Sigmoid colon (tissue), 7 donors: Measurements from ENCODE around the gene MSH3. TPM values are rescaled to one million over a fixed set of nuclear protein-coding genes. Genes with fewer than 3 reads are reported as not detected.

Source experiments
- DNase-seq: peaks from one replicate; pipeline ENCODE4 v3.0.0-alpha.2; 2019
- H3K27ac ChIP-seq, 4 donors: fragments of 200-600 bp; sonication (generic); one replicate each; pipeline ENCODE4 v1.5.1; 2016 to 2019; ENCODE audit warnings: mild to moderate bottlenecking in 1 of 4
- H3K27me3 ChIP-seq, 3 donors: fragments of 200-600 bp; sonication (generic); one replicate each; pipeline ENCODE4 v1.5.1; 2019; ENCODE audit warnings: mild to moderate bottlenecking in 1 of 3
- H3K36me3 ChIP-seq, 4 donors: fragments of 200-600 bp; sonication (generic); one replicate each; pipeline ENCODE4 v1.5.1; 2016 to 2019
- H3K4me1 ChIP-seq, 4 donors: fragments of 200-600 bp; sonication (generic); one replicate each; pipeline ENCODE4 v1.5.1; 2017 to 2019
- H3K4me3 ChIP-seq, 4 donors: fragments of 200-600 bp; sonication (generic); one replicate each; pipeline ENCODE4 v1.5.1; 2017 to 2019; ENCODE audit warnings: mild to moderate bottlenecking in 2 of 4, moderate library complexity in 1 of 4
- H3K9me3 ChIP-seq, 4 donors: fragments of 200-600 bp in 3 of 4; sonication (generic) in 3 of 4; one replicate each; pipeline versions ENCODE4 v1.5.1 to v1.6.1; 2013 to 2019
- CTCF ChIP-seq, 4 experiments: fragments of 450-650 bp in 3 of 4; fragments of 200-600 bp in 1 of 4; IDR thresholded peaks; one replicate each; pipeline ENCODE4 v1.5.1; 2016 to 2019; ENCODE audit warnings: antibody characterized with exemption in 4 of 4, mild to moderate bottlenecking in 3 of 4, moderate library complexity in 2 of 4
- EP300 ChIP-seq, 4 donors: sonication (generic); formaldehyde crosslinking; IDR thresholded peaks; one replicate each; pipeline ENCODE4 v1.6.1; 2017; ENCODE audit warnings: antibody characterized with exemption in 4 of 4
- POLR2A ChIP-seq, 2 donors: fragments of 450-650 bp; IDR thresholded peaks; one replicate each; pipeline ENCODE4 v1.6.1; 2016; ENCODE audit warnings: antibody characterized with exemption in 2 of 2, mild to moderate bottlenecking in 2 of 2, moderate library complexity in 2 of 2
- POLR2AphosphoS5 ChIP-seq, 4 donors: sonication (generic); formaldehyde crosslinking; IDR thresholded peaks; one replicate each; pipeline ENCODE4 v1.6.1; 2017; ENCODE audit warnings: antibody characterized with exemption in 4 of 4
- WGBS, 2 donors: extraction: QIAGEN DNeasy Blood & Tissue Kit; methylation state at CpG; one replicate each; pipeline ENCODE4 v1.1.7; 2013; 5-methylcytosine and 5-hydroxymethylcytosine counted together
- intact Hi-C: fragments of 100-400 bp; cut with DNase I; formaldehyde crosslinking; loops from one replicate; pipeline ENCODE4 v1.15.1; 2023
- polyA plus RNA-seq, 3 donors: library from polyadenylated mRNA; stranded (reverse); fragments of 200-250 nt; gene quantifications; one replicate each; pipeline ENCODE4 v1.2.3, GENCODE V29; 2013
- total RNA-seq, 4 donors: library from RNA; depleted of rRNA; stranded (reverse); fragments of >200 nt; gene quantifications; one replicate each; pipeline ENCODE4 v1.1.0, GENCODE V29; 2016
- donor health status: healthy with polysubstance abuse.
- donor health status: Bipolar disorder and iron deficiency.
- donor health status: healthy.

The MSH3 gene
- total and polyA plus RNA-seq, 7 donors, result 3.6 to 15.3 (median 11.8) TPM

DNA sequence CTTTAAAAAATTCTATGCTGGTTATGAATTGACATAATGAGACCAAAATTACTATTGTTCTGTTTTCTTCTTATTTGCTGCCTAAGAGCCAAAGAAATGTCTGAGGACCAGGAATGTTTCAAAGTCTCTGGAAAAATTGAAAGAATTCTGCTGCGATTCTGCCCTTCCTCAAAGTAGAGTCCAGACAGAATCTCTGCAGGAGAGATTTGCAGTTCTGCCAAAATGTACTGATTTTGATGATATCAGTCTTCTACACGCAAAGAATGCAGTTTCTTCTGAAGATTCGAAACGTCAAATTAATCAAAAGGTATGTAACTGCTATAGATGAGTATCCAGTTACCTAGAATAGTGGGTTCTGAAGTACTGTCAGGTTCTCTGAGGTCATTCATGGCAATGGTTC, 10.6 kb downstream of the MSH3 start:
- H3K36me3 ChIP-seq, result peaks cover 0 to 61% (median 3%) of the 10 kb centered on the region in 4 donors
- intact Hi-C loops, result no loop called here

GRCh38 chr5:80667384-80667783, 12.9 kb downstream of the MSH3 start:
- peaks cover 0 to 44% (median 3%) of the 10 kb centered on the region in 4 donors for H3K36me3 ChIP-seq
- no peak for DNase-seq
- no peaks in the 10 kb centered on the region for H3K4me1 ChIP-seq
- H3K9me3 ChIP-seq, result no peaks in the 10 kb centered on the region
- no peaks in the 10 kb centered on the region for H3K27me3 ChIP-seq
- 96 to 97% methylated on average over 8 of the region's 8 CpGs for WGBS, 2 donors
- no peak overlapping the region for H3K4me3 ChIP-seq
- intact Hi-C loops, result no loop called here
- no peak overlapping the region for H3K27ac ChIP-seq
- TF ChIP-seq CTCF (IDR thresholded peaks at IDR 0.05) (no peak), POLR2AphosphoS5 (IDR thresholded peaks at IDR 0.05) (no peak), EP300 (IDR thresholded peaks at IDR 0.05) (no peak), POLR2A (IDR thresholded peaks at IDR 0.05) (no peak)

More for the DNA sequence above, 10.6 kb downstream of the MSH3 start:
- no peak for DNase-seq
- no peaks in the 10 kb centered on the region for H3K27me3 ChIP-seq
- WGBS, 2 donors, result 96 to 97% methylated on average over 4 of the region's 4 CpGs
- no peaks in the 10 kb centered on the region for H3K4me1 ChIP-seq
- H3K27ac ChIP-seq, result no peak overlapping the region
- H3K4me3 ChIP-seq, result no peak overlapping the region
- no peaks in the 10 kb centered on the region for H3K9me3 ChIP-seq
- TF ChIP-seq CTCF (IDR thresholded peaks at IDR 0.05) (no peak), EP300 (IDR thresholded peaks at IDR 0.05) (no peak), POLR2AphosphoS5 (IDR thresholded peaks at IDR 0.05) (no peak), POLR2A (IDR thresholded peaks at IDR 0.05) (no peak)

DNA sequence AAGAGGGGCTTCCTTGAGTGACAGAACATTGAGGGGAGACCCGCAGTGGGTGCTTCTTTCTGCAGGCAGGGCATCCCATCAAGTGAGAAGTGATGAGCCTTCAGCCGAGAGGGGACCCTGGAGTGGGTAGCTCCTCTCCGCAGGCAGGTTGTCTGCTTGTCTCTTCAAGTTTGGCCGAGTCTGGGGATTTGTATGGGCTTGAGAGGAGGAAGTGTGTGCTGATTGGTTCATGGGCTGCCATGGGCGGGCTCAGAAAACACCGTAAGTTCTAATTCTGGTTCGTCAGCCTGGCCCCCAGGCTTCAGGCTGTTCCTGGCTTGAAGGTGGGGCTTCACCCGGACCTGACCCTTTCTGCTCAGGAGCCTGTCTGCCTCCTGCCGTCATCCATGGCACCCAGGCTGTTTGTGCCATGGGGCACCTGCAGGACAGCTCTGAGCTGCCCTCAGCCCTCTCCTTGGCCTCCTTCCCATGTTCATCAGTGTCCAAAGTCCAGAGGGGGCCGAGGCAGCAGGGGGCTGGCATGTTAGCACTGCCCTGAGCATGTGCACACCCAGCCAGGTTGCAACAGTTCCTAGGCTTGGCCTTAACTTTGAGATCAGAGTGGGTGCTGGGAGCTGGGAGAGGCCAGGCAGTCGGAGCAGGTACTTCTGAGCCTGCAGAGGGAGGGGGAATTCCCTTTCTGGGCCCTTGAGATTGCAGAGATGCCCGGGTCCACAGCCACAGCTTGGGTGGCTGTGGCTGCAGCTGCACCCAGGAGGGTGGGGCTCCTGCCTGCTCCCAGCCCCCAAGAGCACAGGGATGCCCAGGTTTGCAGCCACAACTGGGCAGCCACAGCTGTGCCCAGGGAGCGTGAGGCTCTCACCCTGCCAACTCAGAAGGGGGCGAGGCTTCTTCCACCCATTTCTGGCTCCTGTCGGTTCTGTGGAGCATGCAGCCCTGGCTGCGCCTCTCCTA, 13.8 kb downstream of the MSH3 start:
- TF ChIP-seq CTCF (IDR thresholded peaks at IDR 0.05), result no peak
- TF ChIP-seq EP300 (IDR thresholded peaks at IDR 0.05), result no peak
- no peak for TF ChIP-seq POLR2A (IDR thresholded peaks at IDR 0.05)
- no peak for TF ChIP-seq POLR2AphosphoS5 (IDR thresholded peaks at IDR 0.05)
- Histone ChIP-seq H3K27me3 (no peaks in the 10 kb centered on the region), H3K27ac (no peak overlapping the region), H3K36me3 (peaks cover 0 to 46% (median 5%) of the 10 kb centered on the region in 4 donors), H3K4me3 (no peak overlapping the region), H3K4me1 (no peaks in the 10 kb centered on the region), H3K9me3 (no peaks in the 10 kb centered on the region)
- intact Hi-C loops, result no loop called here
- DNase-seq, result no peak
- 55 to 74% methylated on average over 16 of the region's 16 CpGs for WGBS, 2 donors

DNA sequence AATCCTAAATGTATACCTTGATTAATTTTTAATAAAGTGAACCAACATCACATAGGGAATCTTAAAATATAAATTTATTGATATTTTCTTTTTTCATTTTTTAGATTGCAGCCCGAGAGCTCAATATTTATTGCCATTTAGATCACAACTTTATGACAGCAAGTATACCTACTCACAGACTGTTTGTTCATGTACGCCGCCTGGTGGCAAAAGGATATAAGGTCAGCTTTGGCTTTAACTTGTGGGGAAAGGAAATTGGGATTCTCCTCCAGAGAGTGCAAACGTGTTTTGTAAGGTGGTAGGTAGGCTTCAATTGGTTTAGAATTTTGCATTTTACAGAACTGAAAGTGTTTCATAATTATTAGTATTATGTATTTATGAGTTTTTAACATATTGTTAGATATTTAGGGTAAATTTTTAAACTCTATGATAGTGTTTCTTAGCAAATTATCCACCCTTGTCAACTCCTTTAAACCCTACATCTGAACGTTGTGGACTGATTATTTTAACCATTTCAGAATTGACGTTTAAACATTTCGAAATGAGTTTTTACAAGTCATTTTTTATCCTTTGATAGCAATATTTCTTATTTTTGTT, 17.8 kb downstream of the MSH3 start:
- Histone ChIP-seq H3K4me1 (no peaks in the 10 kb centered on the region), H3K36me3 (peaks cover 0 to 55% (median 6%) of the 10 kb centered on the region in 4 donors), H3K27me3 (no peaks in the 10 kb centered on the region), H3K4me3 (no peak overlapping the region), H3K9me3 (no peaks in the 10 kb centered on the region), H3K27ac (no peak overlapping the region)
- peak; percentile 77 for DNase-seq
- intact Hi-C loops, result loop anchor here (5.0 to 10.0 kb wide), 2 partner anchors 185 to 633 kb away; partner anchors contain the start of genes FAM151B and ZCCHC9
- peak; percentile 42 to 76 (median 73) for TF ChIP-seq CTCF (IDR thresholded peaks at IDR 0.05)
- TF ChIP-seq POLR2A (IDR thresholded peaks at IDR 0.05), result no peak
- TF ChIP-seq EP300 (IDR thresholded peaks at IDR 0.05), result no peak
- TF ChIP-seq POLR2AphosphoS5 (IDR thresholded peaks at IDR 0.05), result no peak
- WGBS, 2 donors, result 23 to 37% methylated on average over 7 of the region's 7 CpGs
